HG03575 (cell line): Measurements from ENCODE around the gene ASCL2.

Experiments
- ATAC-seq: cut with Tn5 transposase; IDR thresholded peaks from one replicate; pipeline ENCODE4 v1.9.1; 2021; ENCODE audit not compliant: unreplicated experiment, insufficient number of reproducible peaks, low FRiP score; ENCODE audit errors: extremely low read depth

Gene ASCL2

DNA sequence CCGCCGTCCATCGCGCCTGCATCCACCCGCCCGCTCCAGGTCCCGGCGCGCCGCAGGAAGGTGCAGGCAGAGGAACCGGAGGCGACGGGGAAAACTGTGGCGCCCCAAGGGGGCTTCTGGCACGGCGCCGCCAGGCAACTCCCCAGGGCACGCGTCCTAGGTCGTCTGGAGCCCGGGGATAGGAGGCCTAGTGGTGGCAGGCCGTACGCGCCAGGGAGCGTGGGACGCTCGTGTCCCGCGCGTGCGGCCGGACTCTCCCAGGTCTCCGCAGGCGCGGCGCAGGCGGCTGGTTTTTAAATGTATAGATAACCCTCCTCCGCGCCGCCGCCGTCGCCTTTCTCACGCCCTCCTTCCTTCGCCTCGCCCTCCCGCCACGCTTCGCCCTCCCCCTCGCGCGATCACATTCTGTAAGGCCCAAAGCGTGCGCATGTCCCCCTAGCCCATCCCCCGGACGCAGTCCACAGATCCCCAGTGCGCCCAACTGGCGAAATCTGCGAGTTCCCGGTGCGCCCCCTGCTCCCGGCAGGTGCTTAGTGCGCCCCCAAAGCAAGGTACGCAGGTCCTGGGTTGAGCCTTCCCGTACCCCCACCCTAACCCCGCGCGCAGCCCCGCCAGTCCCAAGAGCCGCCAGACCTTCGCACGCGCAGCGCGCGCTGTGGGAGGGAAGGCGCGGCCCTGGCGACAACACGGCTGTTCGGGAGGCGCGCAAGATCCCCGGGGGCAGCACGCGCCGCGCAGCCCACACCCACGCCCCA, at the start of gene ASCL2:
Gene ASCL2, minus strand, starts transcription at position 267 of the 755 bp plus-strand sequence. Its CDS starts 256 bp downstream, at position 11.
- no peak for ATAC-seq

GRCh38 chr11:2319791-2320472, 49.5 kb upstream of the ASCL2 start:
- ATAC-seq, result no peak

- ATAC-seq, result no peak
These were observed 48.3 kb upstream of the ASCL2 start for GRCh38 chr11:2318707-2319106.

GRCh38 chr11:2318123-2318522, 47.7 kb upstream of the ASCL2 start:
- ATAC-seq, result no peak

DNA sequence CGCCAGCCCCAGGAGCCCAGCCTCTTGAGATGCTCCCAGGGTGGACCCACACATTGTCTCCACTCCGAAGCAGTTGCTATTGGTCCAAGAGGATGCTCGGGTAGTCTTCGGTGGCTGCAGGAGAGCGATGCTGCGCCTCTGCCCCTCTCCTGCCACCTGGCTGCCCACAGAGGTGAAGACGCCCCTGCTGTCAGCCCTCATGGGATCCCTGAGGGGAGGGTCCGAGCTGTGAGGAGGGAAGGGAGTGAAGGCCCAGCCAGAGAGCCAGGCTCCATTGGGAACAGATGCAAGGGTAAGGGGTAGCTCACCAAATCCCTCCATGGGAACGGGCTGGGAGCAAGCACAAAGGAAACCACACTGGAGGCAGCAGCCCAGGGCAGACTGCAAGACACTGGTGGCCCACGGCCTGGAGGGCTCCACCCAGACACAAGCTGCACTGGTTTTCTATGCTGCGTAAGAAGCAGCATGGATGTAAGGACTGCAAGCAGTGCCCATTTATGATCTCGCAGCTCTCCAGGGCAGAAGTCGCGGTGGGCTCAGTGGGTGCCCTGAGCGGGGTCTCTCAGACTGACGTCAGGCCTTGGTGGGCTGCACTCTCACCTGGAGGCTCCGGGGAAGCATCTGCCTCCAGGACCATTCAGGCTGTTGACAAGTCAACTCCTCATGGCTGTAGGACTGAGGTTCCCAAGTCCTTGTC, 47.1 kb upstream of the ASCL2 start:
- ATAC-seq, result no peak

DNA sequence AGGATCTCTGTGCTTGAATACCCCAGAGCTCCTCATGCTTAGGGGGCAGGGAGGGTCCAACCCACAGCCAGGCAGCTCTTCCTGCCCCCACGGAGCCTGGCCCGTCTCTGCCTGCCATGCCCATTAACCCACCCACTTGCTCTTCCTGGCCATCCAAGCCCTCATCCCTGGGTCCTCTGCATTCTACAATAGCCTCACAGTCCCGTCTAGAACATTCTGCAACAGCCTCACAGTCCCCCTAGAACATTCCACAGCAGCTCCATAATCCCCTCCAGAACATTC, 46.5 kb upstream of the ASCL2 start:
- no peak for ATAC-seq

- ATAC-seq, result no peak
These were observed 46.0 kb upstream of the ASCL2 start for GRCh38 chr11:2316169-2316962.

- no peak for ATAC-seq
These were observed 45.2 kb upstream of the ASCL2 start for GRCh38 chr11:2315395-2316168.

- ATAC-seq, result no peak
These were observed 44.4 kb upstream of the ASCL2 start for GRCh38 chr11:2314525-2315394.

- no peak for ATAC-seq
These were observed 43.7 kb upstream of the ASCL2 start for GRCh38 chr11:2314136-2314524.

GRCh38 chr11:2313051-2313951, 42.9 kb upstream of the ASCL2 start:
- no peak for ATAC-seq

- ATAC-seq, result no peak
These were observed 42.0 kb upstream of the ASCL2 start for GRCh38 chr11:2312232-2313042.

- ATAC-seq, result no peak
These were observed 41.2 kb upstream of the ASCL2 start for GRCh38 chr11:2311353-2312133.

- ATAC-seq, result no peak
These were observed 40.5 kb upstream of the ASCL2 start for GRCh38 chr11:2310786-2311352.

DNA sequence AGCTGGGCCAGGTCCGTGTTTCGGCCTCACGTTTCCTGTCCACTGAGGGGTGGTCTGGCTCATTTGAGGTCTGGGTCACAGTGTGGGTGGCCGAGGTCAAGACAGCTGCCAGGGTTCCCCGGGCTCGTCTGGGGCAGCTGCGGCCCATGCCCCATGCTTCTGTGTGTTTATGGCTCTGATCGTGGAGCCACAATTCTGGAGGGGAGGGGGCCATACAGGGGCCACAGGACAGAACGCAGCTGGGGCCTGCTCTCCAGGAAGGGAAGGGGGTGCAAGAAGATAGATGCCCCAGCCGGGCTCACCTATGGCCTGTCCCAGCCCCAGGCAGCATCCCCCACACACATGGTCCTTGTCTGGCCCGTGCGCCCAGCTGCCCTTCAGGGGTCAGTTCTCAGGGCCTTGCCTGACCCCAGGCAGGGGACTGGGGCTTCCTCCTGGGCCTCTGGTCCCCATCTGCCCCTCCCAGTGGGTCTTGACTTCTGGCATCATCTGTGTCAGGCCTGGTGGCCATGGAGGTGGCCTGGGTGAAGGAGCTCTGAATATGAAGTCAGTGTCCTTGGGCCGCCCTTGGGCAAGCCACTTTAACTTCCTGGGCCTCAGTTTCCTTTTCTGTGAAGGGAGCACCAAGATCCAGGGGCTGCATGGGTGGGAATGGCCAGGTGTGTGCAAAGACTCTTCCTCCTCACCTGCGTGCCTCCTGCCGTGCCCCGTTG, 39.8 kb upstream of the ASCL2 start:
- ATAC-seq, result no peak
